Right lobe of liver (tissue), 6 donors: ENCODE results near the gene KAT2B. TPM values are rescaled to one million over a fixed set of nuclear protein-coding genes. Genes with fewer than 3 reads are reported as not detected.

Source experiments
- ATAC-seq, 4 donors: fragments of 200-7000 bp; cut with Tn5 transposase; one replicate each; pipeline ENCODE4 v1.9.1; 2020; ENCODE audit warnings: mild to moderate bottlenecking in 4 of 4, moderate library complexity in 4 of 4
- DNase-seq, 3 donors: peaks; one replicate each; pipeline ENCODE4 v3.0.0-alpha.2; 2020
- H3K27ac ChIP-seq, 3 donors: fragments of 200-600 bp; one replicate each; pipeline ENCODE4 v1.8.0; 2022
- H3K27me3 ChIP-seq, 2 donors: fragments of 200-600 bp; one replicate each; pipeline ENCODE4 v1.8.0; 2022
- H3K36me3 ChIP-seq, 4 donors: fragments of 200-600 bp; sonication (generic) in 1 of 4; one replicate each; pipeline versions ENCODE4 v1.5.1 to v1.8.0; 2017 to 2022; ENCODE audit warnings: control low read depth in 1 of 4
- H3K4me1 ChIP-seq, 4 donors: fragments of 200-600 bp; sonication (generic) in 1 of 4; one replicate each; pipeline versions ENCODE4 v1.5.1 to v1.8.0; 2017 to 2022; ENCODE audit warnings: control low read depth in 1 of 4
- H3K4me3 ChIP-seq, 3 donors: fragments of 200-600 bp; one replicate each; pipeline ENCODE4 v1.8.0; 2022
- H3K9me3 ChIP-seq, 4 donors: fragments of 200-600 bp; sonication (generic) in 1 of 4; one replicate each; pipeline versions ENCODE4 v1.5.1 to v1.8.0; 2017 to 2022; ENCODE audit warnings: control low read depth in 1 of 4
- CTCF ChIP-seq, 4 donors: fragments of 200-600 bp in 3 of 4; fragments of 450-650 bp in 1 of 4; IDR thresholded peaks; one replicate each; pipeline versions ENCODE4 v1.5.1 to v1.8.0; 2016 to 2022; ENCODE audit warnings: antibody characterized with exemption in 4 of 4, mild to moderate bottlenecking in 2 of 4
- POLR2A ChIP-seq: fragments of 450-650 bp; IDR thresholded peaks from one replicate; pipeline ENCODE4 v1.6.1; 2017; ENCODE audit warnings: antibody characterized with exemption, mild to moderate bottlenecking
- WGBS: methylation state at CpG from one replicate; pipeline ENCODE4 v1.1.6; 2018; ENCODE audit warnings: low coverage, low lambda C conversion rate; ENCODE audit not compliant: insufficient coverage; ENCODE audit errors: missing lambda C conversion rate; 5-methylcytosine and 5-hydroxymethylcytosine counted together
- intact Hi-C, 2 donors: fragments of 100-400 bp; cut with DNase I; formaldehyde crosslinking; loops; one replicate each; pipeline versions ENCODE4 v1.11.2 to v1.14.1; 2022
- total RNA-seq, 6 experiments: library from RNA; depleted of rRNA in 2 of 6; stranded (reverse); fragments of >200 nt in 2 of 6; fragmentation: NEBNext Ultra II Directional in 3 of 6; extraction: Animal tissue kit (Norgen Biotek cat#: 25700) in 3 of 6; gene quantifications; one replicate each; pipeline versions ENCODE4 v1.1.0 to v1.2.4, GENCODE V29; 2016 to 2023
- donor health status: DM: no; HTN: yes; CAD: no.
- donor health status: DM: no; HTN: no; CAD: no.
- donor health status: DM: no; HTN: no; CAD: no.
- donor health status: DM: no; HTN: yes; CAD: no.
- donor health status: DM: no; HTN: yes; CAD: no.

Gene KAT2B
- total RNA-seq, 6 experiments from 2014 or later, result 25.6 to 35.7 (median 30.3) TPM

DNA sequence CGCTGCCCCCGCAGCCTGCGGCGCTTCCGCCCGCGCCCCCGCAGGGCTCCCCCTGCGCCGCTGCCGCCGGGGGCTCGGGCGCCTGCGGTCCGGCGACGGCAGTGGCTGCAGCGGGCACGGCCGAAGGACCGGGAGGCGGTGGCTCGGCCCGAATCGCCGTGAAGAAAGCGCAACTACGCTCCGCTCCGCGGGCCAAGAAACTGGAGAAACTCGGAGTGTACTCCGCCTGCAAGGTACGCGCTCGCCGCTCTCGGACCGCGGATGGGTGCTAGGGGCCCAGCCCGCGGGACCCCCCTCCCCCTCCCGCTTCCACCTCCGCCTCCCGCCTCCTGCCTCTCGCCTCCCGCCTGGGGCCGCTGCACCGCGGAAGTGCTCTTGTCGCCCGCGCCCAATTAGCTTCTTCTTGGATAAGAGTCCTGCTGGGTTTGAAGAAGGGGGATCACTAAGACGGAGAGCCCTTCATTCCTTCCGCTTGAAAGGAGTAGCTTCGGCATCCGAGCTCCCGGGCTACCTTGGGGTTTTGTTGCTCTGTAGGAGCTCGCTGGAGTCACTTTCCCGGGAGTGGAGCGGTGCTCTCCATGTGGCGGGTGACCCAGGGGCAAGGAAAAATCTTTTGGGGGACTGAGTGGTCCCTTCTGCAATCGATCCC is 426 bp downstream of the KAT2B start:
- 2% methylated on average over 9 of the region's 64 CpGs for WGBS
- peak in 3 of 4 donors; percentile 3 to 19 (median 8) for TF ChIP-seq CTCF (IDR thresholded peaks at IDR 0.05)
- peak; percentile 32 for TF ChIP-seq POLR2A
- Histone ChIP-seq H3K27ac (peak overlapping the region; percentile 78 to 95 (median 92)), H3K9me3 (no peaks in the 10 kb centered on the region), H3K4me1 (peaks cover 0 to 36% (median 11%) of the 10 kb centered on the region in 4 donors), H3K4me3 (peak overlapping the region; percentile 73 to 80 (median 73)), H3K36me3 (no peaks in the 10 kb centered on the region), H3K27me3 (no peaks in the 10 kb centered on the region)
- ATAC-seq (peak; percentile 59 to 65 (median 62)), DNase-seq (peak; percentile 88 to 89 (median 88))
- intact Hi-C loops, result no loop called here

GRCh38 chr3:20041197-20041780 is 1.0 kb downstream of the KAT2B start:
- 0% methylated on average over 15 of the region's 28 CpGs for WGBS
- intact Hi-C loops, result no loop called here
- Histone ChIP-seq H3K27ac (peak overlapping the region; percentile 78 to 95 (median 92)), H3K4me1 (peaks cover 0 to 36% (median 11%) of the 10 kb centered on the region in 4 donors), H3K36me3 (no peaks in the 10 kb centered on the region), H3K4me3 (peak overlapping the region; percentile 73 to 80 (median 73)), H3K9me3 (no peaks in the 10 kb centered on the region), H3K27me3 (no peaks in the 10 kb centered on the region)
- DNase-seq, result peak; percentile 94 to 97 (median 96)
- peak; percentile 73 to 82 (median 76) for ATAC-seq
- TF ChIP-seq POLR2A, result peak; percentile 43
- TF ChIP-seq CTCF (IDR thresholded peaks at IDR 0.05), result no peak

- TF ChIP-seq POLR2A, result no peak
- no peak for TF ChIP-seq CTCF (IDR thresholded peaks at IDR 0.05)
- intact Hi-C loops, result no loop called here
- H3K9me3 ChIP-seq, result no peaks in the 10 kb centered on the region
- DNase-seq, result no peak
- WGBS, result 55% methylated on average over 5 of the region's 5 CpGs
- peaks cover 0 to 36% (median 11%) of the 10 kb centered on the region in 4 donors for H3K4me1 ChIP-seq
- ATAC-seq, result no peak
- H3K36me3 ChIP-seq, result no peaks in the 10 kb centered on the region
- H3K4me3 ChIP-seq, result no peak overlapping the region
- H3K27me3 ChIP-seq, result no peaks in the 10 kb centered on the region
- H3K27ac ChIP-seq, result peak overlapping the region in 2 of 3 donors; percentile 92 to 95
Observed at GRCh38 chr3:20042331-20042730, 2.1 kb downstream of the KAT2B start.

DNA sequence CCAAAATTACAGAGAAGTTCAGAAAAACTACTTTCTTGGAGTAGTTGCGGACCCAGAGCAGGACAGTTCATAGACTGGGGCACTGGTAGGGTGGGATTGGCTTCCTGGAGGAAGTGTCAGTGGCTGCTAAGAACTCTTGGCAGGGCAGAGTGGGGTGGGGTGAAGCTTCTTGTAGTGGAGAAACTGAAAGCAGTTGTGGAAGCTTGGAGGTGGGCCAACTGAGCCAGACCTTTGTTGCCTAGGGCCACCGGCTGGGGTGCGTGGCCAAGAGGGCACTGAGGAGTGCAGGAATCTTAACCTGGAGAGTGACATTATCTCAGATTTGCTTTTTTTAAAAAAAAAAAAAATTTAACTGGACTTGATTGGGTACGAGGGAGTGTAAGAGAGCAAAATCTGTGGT is 3.1 kb downstream of the KAT2B start:
- Histone ChIP-seq H3K4me1 (peaks cover 0 to 40% (median 11%) of the 10 kb centered on the region in 4 donors), H3K36me3 (no peaks in the 10 kb centered on the region), H3K27me3 (no peaks in the 10 kb centered on the region), H3K4me3 (peak overlapping the region in 1 of 3 donors; percentile 6), H3K9me3 (no peaks in the 10 kb centered on the region), H3K27ac (peak overlapping the region; percentile 49 to 95 (median 63))
- TF ChIP-seq POLR2A (no peak), CTCF (IDR thresholded peaks at IDR 0.05) (no peak)
- DNase-seq, result peak; percentile 91 to 95 (median 92)
- WGBS, result 10% methylated on average over 4 of the region's 4 CpGs
- ATAC-seq, result peak; percentile 48 to 67 (median 62)
- intact Hi-C loops, result no loop called here
